GM12874 (cell line): ENCODE data around the gene COL4A2.

ENCODE experiments used
- CTCF ChIP-seq: IDR thresholded peaks from 2 replicates; pipeline ENCODE4 v1.5.1; 2011; ENCODE audit warnings: low read depth, mild to moderate bottlenecking, control low read depth, low read length, moderate library complexity; ENCODE audit not compliant: insufficient read depth

The COL4A2 gene

GRCh38 chr13:110463871-110464510, 156.9 kb downstream of the COL4A2 start:
- no peak for TF ChIP-seq CTCF

GRCh38 chr13:110464556-110465333, 157.7 kb downstream of the COL4A2 start:
- no peak for TF ChIP-seq CTCF

GRCh38 chr13:110465696-110466095, 158.6 kb downstream of the COL4A2 start:
- no peak for TF ChIP-seq CTCF

- TF ChIP-seq CTCF, result no peak
Measured at GRCh38 chr13:110466266-110466915, 159.3 kb downstream of the COL4A2 start.

- no peak for TF ChIP-seq CTCF
Measured at GRCh38 chr13:110467516-110468110, 160.5 kb downstream of the COL4A2 start.

- no peak for TF ChIP-seq CTCF
Measured at GRCh38 chr13:110468986-110469495, 162.0 kb downstream of the COL4A2 start.

- no peak for TF ChIP-seq CTCF
Measured at GRCh38 chr13:110469597-110469996, 162.5 kb downstream of the COL4A2 start.
